ENCODE measurements around the gene GPR62. TPM values are rescaled to one million over a fixed set of nuclear protein-coding genes. Genes with fewer than 3 reads are reported as not detected.

The GPR62 gene
- total and polyA plus RNA-seq, 2 of the 8 experiments (the other 6 are each of a cell fraction or from before 2014, with no cell fraction given), result 0.22 to 0.29 TPM

GRCh38 chr3:51927061-51927977 lies 27.9 kb upstream of the GPR62 start:
- H4K20me1 ChIP-seq (replicated peaks in 1 of 2; ENCODE audit: control insufficient read depth in 1 of 2, insufficient read depth in 2 of 2, low read length in 2 of 2), result no peaks in the 10 kb centered on the region
- no peaks in the 10 kb centered on the region for H3K79me2 ChIP-seq (ENCODE audit: control insufficient read depth in 1 of 2, insufficient read depth in 2 of 2, low read length in 2 of 2)
- no peak overlapping the region for H2BK20ac ChIP-seq (ENCODE audit: low read length)
- H3K4me2 ChIP-seq (ENCODE audit: insufficient read depth in 1 of 2, low read depth in 2 of 2, low read length in 2 of 2), result no peak overlapping the region
- no peak overlapping the region for H3K14ac ChIP-seq (ENCODE audit: insufficient read length)
- no peak overlapping the region for H2BK15ac ChIP-seq (ENCODE audit: low read length)
- no peak overlapping the region for H3K56ac ChIP-seq (replicated peaks; ENCODE audit: insufficient read length, low read depth, low read length)
- no peak for DNase-seq (ENCODE audit: low read depth in 1 of 2, low spot score in 2 of 2)
- TF ChIP-seq E2F6 (IDR thresholded peaks at IDR 0.05), result no peak
- H3K27me3 ChIP-seq (replicated peaks in 1 of 4; ENCODE audit: control insufficient read depth in 3 of 4, extremely low read depth in 1 of 4, insufficient read depth in 3 of 4, low read length in 3 of 4), result no peaks in the 10 kb centered on the region
- H4K5ac ChIP-seq (ENCODE audit: insufficient read length, low read depth, low read length), result no peak overlapping the region
- no peak for FAIRE-seq
- H4K8ac ChIP-seq (ENCODE audit: extremely low read depth, insufficient read depth, low read length), result no peak overlapping the region
- no peak overlapping the region for H2BK12ac ChIP-seq (ENCODE audit: low read depth, low read length)
- H3K9ac ChIP-seq (replicated peaks in 1 of 4; ENCODE audit: extremely low read depth in 1 of 4, low read depth in 3 of 4, low read length in 3 of 4), result no peak overlapping the region
- H3K4me1 ChIP-seq (replicated peaks in 1 of 4; ENCODE audit: control insufficient read depth in 3 of 4, insufficient read depth in 4 of 4, low read length in 3 of 4), result no peaks in the 10 kb centered on the region
- CTCF ChIA-PET (ENCODE audit: partially characterized antibody), result interaction anchor here (0.6 kb wide), 1 partner anchor 130 kb away, joined by 3 read pairs; no protein-coding TSS in a partner anchor
- no peak overlapping the region for H3K18ac ChIP-seq (ENCODE audit: extremely low read depth, low read length)
- no peaks in the 10 kb centered on the region for H3K9me3 ChIP-seq (ENCODE audit: insufficient read depth in 2 of 2, low read depth in 1 of 2, low read length in 1 of 2)
- H2AFZ ChIP-seq (ENCODE audit: low read length), result no peak overlapping the region
- H4K91ac ChIP-seq (replicated peaks; ENCODE audit: insufficient read length, low read length), result no peak overlapping the region
- no peak overlapping the region for H3K23ac ChIP-seq (ENCODE audit: insufficient read length)
- H3K23me2 ChIP-seq (ENCODE audit: low read depth, low read length), result no peaks in the 10 kb centered on the region
- 96% methylated on average over 5 of the region's 5 CpGs; no CpG with 5 or more reads in 1 of the 2 experiments for WGBS, 2 experiments (ENCODE audit: extremely low coverage in 1 of 2, insufficient coverage in 1 of 2, insufficient read length in 1 of 2, insufficient replicate concordance in 2 of 2, low coverage in 1 of 2, low lambda C conversion rate in 2 of 2, missing lambda C conversion rate in 1 of 2)
- peaks cover 0 to 4% (median 0%) of the 10 kb centered on the region in 4 experiments; a peak in 1 of 8 replicates for H3K36me3 ChIP-seq (ENCODE audit: control insufficient read depth in 2 of 4, insufficient read depth in 4 of 4, low read length in 3 of 4)
- no peak overlapping the region for H3K4ac ChIP-seq (replicated peaks; ENCODE audit: insufficient read length, low read depth, low read length)
- H3K79me1 ChIP-seq (ENCODE audit: low read depth, low read length), result no peaks in the 10 kb centered on the region
- no peak overlapping the region for H3K4me3 ChIP-seq (ENCODE audit: extremely low read depth in 1 of 4, insufficient read depth in 2 of 4, low read depth in 3 of 4, low read length in 4 of 4)
- POLR2A ChIA-PET (ENCODE audit: partially characterized antibody), result interaction anchor here (1.5 to 2.4 kb wide), 2 partner anchors 10 to 55 kb away, joined by 5 to 7 read pairs; partner anchors contain the start of gene ACY1
- H2AK5ac ChIP-seq (ENCODE audit: low read depth, low read length), result no peak overlapping the region
- H2BK5ac ChIP-seq (ENCODE audit: low read depth, low read length), result no peak overlapping the region
- no peak overlapping the region for H3K27ac ChIP-seq (ENCODE audit: low read depth, low read length)
- H2BK120ac ChIP-seq (replicated peaks; ENCODE audit: low read depth, low read length), result no peak overlapping the region

Measured in H1 (cell line).